Urinary bladder (tissue), 4 donors: Measurements from ENCODE around the gene INF2. TPM values are rescaled to one million over a fixed set of nuclear protein-coding genes. Genes with fewer than 3 reads are reported as not detected.

Experiments
- DNase-seq: peaks from one replicate; pipeline ENCODE4 v3.0.0-alpha.2; 2015; ENCODE audit errors: extremely low spot score
- H3K27ac ChIP-seq: one replicate; pipeline ENCODE4 v1.5.1; 2013; ENCODE audit warnings: low read depth, mild to moderate bottlenecking, moderate library complexity
- H3K36me3 ChIP-seq: one replicate; pipeline ENCODE4 v1.6.1; 2013; ENCODE audit warnings: mild to moderate bottlenecking, moderate library complexity; ENCODE audit not compliant: insufficient read depth
- H3K4me1 ChIP-seq: one replicate; pipeline ENCODE4 v1.6.1; 2013; ENCODE audit warnings: mild to moderate bottlenecking, moderate library complexity; ENCODE audit not compliant: insufficient read depth
- H3K4me3 ChIP-seq: one replicate; pipeline ENCODE4 v1.5.1; 2013; ENCODE audit warnings: low read depth, low read length
- WGBS: extraction: QIAGEN DNeasy Blood & Tissue Kit; methylation state at CpG from one replicate; pipeline ENCODE4 v1.1.7; 2013; 5-methylcytosine and 5-hydroxymethylcytosine counted together
- polyA plus RNA-seq: library from polyadenylated mRNA; stranded (reverse); fragments of 200-250 nt; gene quantifications from one replicate; pipeline ENCODE4 v1.2.3, GENCODE V29; 2013
- small RNA-seq: library from RNA; depleted of rRNA; stranded (forward); fragments of <200 nt; gene quantifications from one replicate; pipeline ENCODE3, GENCODE V24; 2014
- total RNA-seq: library from RNA; depleted of rRNA; stranded (reverse); fragments of >200 nt; gene quantifications from one replicate; pipeline ENCODE4 v1.2.3, GENCODE V29; 2014
- donor health status: healthy with polysubstance abuse.
- donor health status: healthy.

The INF2 gene
- total and polyA plus RNA-seq, 2 donors = 20.6 to 54.2 TPM

GRCh38 chr14:104770072-104770579, 80.7 kb downstream of the INF2 start:
- H3K27ac ChIP-seq = no peak overlapping the region
- no peak overlapping the region for H3K4me3 ChIP-seq
- DNase-seq = no peak
- peaks cover 7% of the 10 kb centered on the region for H3K36me3 ChIP-seq
- H3K4me1 ChIP-seq = no peaks in the 10 kb centered on the region
- WGBS = 79% methylated on average over 24 of the region's 24 CpGs

GRCh38 chr14:104770851-104771272, 81.4 kb downstream of the INF2 start:
- H3K27ac ChIP-seq = no peak overlapping the region
- DNase-seq = no peak
- H3K4me1 ChIP-seq = no peaks in the 10 kb centered on the region
- 92% methylated on average over 5 of the region's 5 CpGs for WGBS
- no peak overlapping the region for H3K4me3 ChIP-seq
- peaks cover 7% of the 10 kb centered on the region for H3K36me3 ChIP-seq

- no peak overlapping the region for H3K27ac ChIP-seq
- no peaks in the 10 kb centered on the region for H3K4me1 ChIP-seq
- peaks cover 7% of the 10 kb centered on the region for H3K36me3 ChIP-seq
- no peak overlapping the region for H3K4me3 ChIP-seq
- over 99% methylated on average over 4 of the region's 4 CpGs for WGBS
- DNase-seq = no peak
Observed at GRCh38 chr14:104771374-104771773, 82.0 kb downstream of the INF2 start.

Small RNA genes within 50 kb of the gene (small RNA-seq; reads per million reads assigned to genes)
- gene MIR4710 = not detected

Other genes starting within 250 kb of the INF2 start
- 0.42 TPM for gene C14orf180, start 109.9 kb upstream of the INF2 start, total RNA-seq
- gene C14orf180, start 109.9 kb upstream of the INF2 start, polyA plus RNA-seq = 1.2 TPM
- gene TMEM179, start 84.8 kb upstream of the INF2 start, total RNA-seq = 1.9 TPM
- 3.0 TPM for gene TMEM179, start 84.8 kb upstream of the INF2 start, polyA plus RNA-seq
- 5.4 TPM for gene ADSS1, start 34.6 kb downstream of the INF2 start, total RNA-seq
- 8.4 TPM for gene ADSS1, start 34.6 kb downstream of the INF2 start, polyA plus RNA-seq
- 39.9 TPM for gene SIVA1, start 63.5 kb downstream of the INF2 start, total RNA-seq
- 280 TPM for gene SIVA1, start 63.5 kb downstream of the INF2 start, polyA plus RNA-seq
- 70.3 TPM for gene AKT1, start 106.1 kb downstream of the INF2 start, total RNA-seq
- 162 TPM for gene AKT1, start 106.1 kb downstream of the INF2 start, polyA plus RNA-seq
- gene ZBTB42, start 111.5 kb downstream of the INF2 start, total RNA-seq = 3.5 TPM
- 6.3 TPM for gene ZBTB42, start 111.5 kb downstream of the INF2 start, polyA plus RNA-seq
- gene CEP170B, start 175.7 kb downstream of the INF2 start, total RNA-seq = 4.9 TPM
- gene CEP170B, start 175.7 kb downstream of the INF2 start, polyA plus RNA-seq = 19.2 TPM
- gene PLD4, start 235.3 kb downstream of the INF2 start, total RNA-seq = 6.8 TPM
- 0.42 TPM for gene PLD4, start 235.3 kb downstream of the INF2 start, polyA plus RNA-seq